ENCODE data around the gene NRXN3.

NRXN3 gene

GRCh38 chr14:79483477-79484388, 1313.6 kb downstream of the NRXN3 start:
- H3K4me3 ChIP-seq (ENCODE audit: low read depth, low read length) = no peak overlapping the region

- no peak overlapping the region for H3K4me3 ChIP-seq (ENCODE audit: low read depth, low read length)
Measured at GRCh38 chr14:79487632-79488031, 1317.5 kb downstream of the NRXN3 start.

- H3K4me3 ChIP-seq (ENCODE audit: low read depth, low read length) = no peak overlapping the region
Measured at GRCh38 chr14:79491161-79491560, 1321.0 kb downstream of the NRXN3 start.

- no peak overlapping the region for H3K4me3 ChIP-seq (ENCODE audit: low read depth, low read length)
Measured at GRCh38 chr14:79493081-79493645, 1323.0 kb downstream of the NRXN3 start.

- no peak overlapping the region for H3K4me3 ChIP-seq (ENCODE audit: low read depth, low read length)
Measured at GRCh38 chr14:79496701-79497100, 1326.5 kb downstream of the NRXN3 start.

GRCh38 chr14:79500489-79500888, 1330.3 kb downstream of the NRXN3 start:
- no peak overlapping the region for H3K4me3 ChIP-seq (ENCODE audit: low read depth, low read length)

GRCh38 chr14:79502136-79502750, 1332.1 kb downstream of the NRXN3 start:
- H3K4me3 ChIP-seq (ENCODE audit: low read depth, low read length) = no peak overlapping the region

- no peak overlapping the region for H3K4me3 ChIP-seq (ENCODE audit: low read depth, low read length)
Measured at GRCh38 chr14:79502751-79503148, 1332.6 kb downstream of the NRXN3 start.

GRCh38 chr14:79510659-79511058, 1340.5 kb downstream of the NRXN3 start:
- no peak overlapping the region for H3K4me3 ChIP-seq (ENCODE audit: low read depth, low read length)

GRCh38 chr14:79511146-79511545, 1341.0 kb downstream of the NRXN3 start:
- no peak overlapping the region for H3K4me3 ChIP-seq (ENCODE audit: low read depth, low read length)

GRCh38 chr14:79513446-79513845, 1343.3 kb downstream of the NRXN3 start:
- H3K4me3 ChIP-seq (ENCODE audit: low read depth, low read length) = no peak overlapping the region

- no peak overlapping the region for H3K4me3 ChIP-seq (ENCODE audit: low read depth, low read length)
Measured at GRCh38 chr14:79514700-79515099, 1344.5 kb downstream of the NRXN3 start.

- no peak overlapping the region for H3K4me3 ChIP-seq (ENCODE audit: low read depth, low read length)
Measured at GRCh38 chr14:79515158-79515557, 1345.0 kb downstream of the NRXN3 start.

- H3K4me3 ChIP-seq (ENCODE audit: low read depth, low read length) = no peak overlapping the region
Measured at GRCh38 chr14:79516009-79516408, 1345.8 kb downstream of the NRXN3 start.

- no peak overlapping the region for H3K4me3 ChIP-seq (ENCODE audit: low read depth, low read length)
Measured at GRCh38 chr14:79525416-79525815, 1355.2 kb downstream of the NRXN3 start.

GRCh38 chr14:79528828-79529416, 1358.7 kb downstream of the NRXN3 start:
- no peak overlapping the region for H3K4me3 ChIP-seq (ENCODE audit: low read depth, low read length)

GRCh38 chr14:79530555-79530954, 1360.4 kb downstream of the NRXN3 start:
- no peak overlapping the region for H3K4me3 ChIP-seq (ENCODE audit: low read depth, low read length)

GRCh38 chr14:79534703-79535353, 1364.7 kb downstream of the NRXN3 start:
- no peak overlapping the region for H3K4me3 ChIP-seq (ENCODE audit: low read depth, low read length)

- H3K4me3 ChIP-seq (ENCODE audit: low read depth, low read length) = no peak overlapping the region
Measured at GRCh38 chr14:79540394-79540793, 1370.2 kb downstream of the NRXN3 start.

- no peak overlapping the region for H3K4me3 ChIP-seq (ENCODE audit: low read depth, low read length)
Measured at GRCh38 chr14:79542121-79542520, 1371.9 kb downstream of the NRXN3 start.

- H3K4me3 ChIP-seq (ENCODE audit: low read depth, low read length) = no peak overlapping the region
Measured at GRCh38 chr14:79543348-79543747, 1373.2 kb downstream of the NRXN3 start.

Data from iPS-11a (cell line).